GM20000 (cell line): Measurements from ENCODE around the gene TARM1.

Source experiments
- DNase-seq: peaks from one replicate; pipeline ENCODE4 v3.0.0; 2012; ENCODE audit warnings: low spot score
- TF ChIP-seq, protein P1 (sequence below): IDR thresholded peaks from 2 replicates; pipeline ENCODE4 v1.5.1; 2012; ENCODE audit warnings: mild to moderate bottlenecking, control low read depth; ENCODE audit errors: extremely low read depth, missing control alignments

Gene TARM1

GRCh38 chr19:54081032-54081431 is at the start of gene TARM1:
TARM1 (minus strand) TSS chr19:54081365; CDS start chr19:54081340, 25 bp downstream.
- DNase-seq = no peak
- TF ChIP-seq, protein P1, sequence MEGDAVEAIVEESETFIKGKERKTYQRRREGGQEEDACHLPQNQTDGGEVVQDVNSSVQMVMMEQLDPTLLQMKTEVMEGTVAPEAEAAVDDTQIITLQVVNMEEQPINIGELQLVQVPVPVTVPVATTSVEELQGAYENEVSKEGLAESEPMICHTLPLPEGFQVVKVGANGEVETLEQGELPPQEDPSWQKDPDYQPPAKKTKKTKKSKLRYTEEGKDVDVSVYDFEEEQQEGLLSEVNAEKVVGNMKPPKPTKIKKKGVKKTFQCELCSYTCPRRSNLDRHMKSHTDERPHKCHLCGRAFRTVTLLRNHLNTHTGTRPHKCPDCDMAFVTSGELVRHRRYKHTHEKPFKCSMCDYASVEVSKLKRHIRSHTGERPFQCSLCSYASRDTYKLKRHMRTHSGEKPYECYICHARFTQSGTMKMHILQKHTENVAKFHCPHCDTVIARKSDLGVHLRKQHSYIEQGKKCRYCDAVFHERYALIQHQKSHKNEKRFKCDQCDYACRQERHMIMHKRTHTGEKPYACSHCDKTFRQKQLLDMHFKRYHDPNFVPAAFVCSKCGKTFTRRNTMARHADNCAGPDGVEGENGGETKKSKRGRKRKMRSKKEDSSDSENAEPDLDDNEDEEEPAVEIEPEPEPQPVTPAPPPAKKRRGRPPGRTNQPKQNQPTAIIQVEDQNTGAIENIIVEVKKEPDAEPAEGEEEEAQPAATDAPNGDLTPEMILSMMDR = no peak

DNA sequence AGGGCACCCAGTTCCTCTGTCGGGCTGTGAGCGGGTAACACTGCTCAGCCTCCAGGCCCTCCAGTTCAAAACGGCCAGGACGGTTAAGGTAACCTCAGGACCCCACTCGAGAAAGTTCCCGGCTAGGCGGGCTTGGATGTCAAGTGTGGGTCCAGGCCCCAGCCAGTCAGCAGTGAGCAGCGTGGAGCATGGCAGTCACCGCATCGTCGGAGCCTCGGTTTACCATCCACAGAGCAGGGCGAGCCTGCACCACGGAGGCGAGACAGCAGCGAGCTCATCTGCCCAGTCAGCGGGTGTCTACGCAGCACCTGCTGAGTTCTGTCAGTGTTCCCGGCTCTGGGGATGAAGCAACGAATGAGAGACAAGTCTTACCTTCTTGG is 48.4 kb upstream of the TARM1 start:
- DNase-seq = no peak
- TF ChIP-seq, protein P1 = no peak

GRCh38 chr19:54128796-54129616 is 47.8 kb upstream of the TARM1 start:
- TF ChIP-seq, protein P1 = no peak
- DNase-seq = no peak

GRCh38 chr19:54128441-54128725 is 47.2 kb upstream of the TARM1 start:
- TF ChIP-seq, protein P1 = no peak
- DNase-seq = no peak

GRCh38 chr19:54127688-54128440 is 46.7 kb upstream of the TARM1 start:
- no peak for DNase-seq
- TF ChIP-seq, protein P1 = no peak

DNA sequence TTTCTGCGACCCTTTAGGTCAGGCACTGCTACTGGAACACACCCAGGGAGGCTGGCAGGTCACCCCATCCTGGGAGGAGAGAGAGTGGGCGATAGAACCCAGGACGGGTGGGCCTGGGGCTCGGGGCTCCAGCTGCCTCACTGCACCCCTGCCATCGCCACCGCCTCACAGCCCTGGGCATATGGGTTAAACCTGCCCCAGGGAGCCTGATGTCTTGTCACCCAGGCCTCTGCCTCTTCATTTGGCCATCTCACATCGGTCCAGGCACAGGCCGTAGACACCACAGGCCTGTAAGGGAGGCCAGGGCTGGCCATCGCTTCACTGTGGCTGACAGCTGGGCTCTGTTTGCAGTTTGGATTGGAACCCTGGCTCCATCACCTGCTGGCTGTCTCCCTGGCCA is 44.5 kb upstream of the TARM1 start:
- DNase-seq = no peak
- TF ChIP-seq, protein P1 = no peak

GRCh38 chr19:54124393-54124792 is 43.2 kb upstream of the TARM1 start:
- no peak for DNase-seq
- TF ChIP-seq, protein P1 = no peak
